ENCODE data around the gene LIN37. TPM values are rescaled to one million over a fixed set of nuclear protein-coding genes. Genes with fewer than 3 reads are reported as not detected.
A peak's percentile ranks its signal among the peaks of the same experiment; 100 is the strongest.

Gene LIN37
- polyA plus RNA-seq = 6.7 to 11.8 TPM (median 9.2 TPM) in 3 replicates
- polyA plus RNA-seq (2011; ENCODE audit: low read depth) = 6.4 TPM
- polyA plus RNA-seq (2011; cell fraction: cytosol; rRNA removed) = 6.7 and 11.7 TPM in 2 replicates
- polyA plus RNA-seq (2011; cell fraction: nucleus; rRNA removed) = 29.9 and 31.0 TPM in 2 replicates
- 14.0 and 15.0 TPM in 2 replicates for polyA plus RNA-seq (2012; ENCODE audit: low replicate concordance)
- 4.1 to 11.4 TPM (median 9.2 TPM) in 3 replicates for polyA minus RNA-seq
- 40.7 TPM for polyA minus RNA-seq (2011; cell fraction: cytosol; rRNA and poly(A)+ RNA removed)
- polyA minus RNA-seq (2011; cell fraction: nucleus; rRNA and poly(A)+ RNA removed) = 7.9 and 8.4 TPM in 2 replicates

GRCh38 chr19:35748106-35749020, at the start of gene LIN37:
Gene LIN37, plus strand, starts transcription at chr19:35748576. Its CDS starts 149 bp downstream, at chr19:35748725.
- no peaks in the 10 kb centered on the region for H3K9me3 ChIP-seq (ENCODE audit: control insufficient read depth, low read depth, low read length)
- H3K4me2 ChIP-seq (ENCODE audit: control insufficient read depth, extremely low read depth, insufficient read depth, low read depth, low read length) = peak within 1 kb of the TSS; percentile 95
- FAIRE-seq (peak; percentile 84), DNase-seq (ENCODE audit: low read depth, low spot score) (peak; percentile 98)
- H3K9me1 ChIP-seq (ENCODE audit: control insufficient read depth, extremely low read depth, insufficient read depth, low read length) = no peaks in the 10 kb centered on the region
- TF ChIP-seq CTCF (optimal IDR thresholded peaks at IDR 0.05 in 1 of 3, IDR thresholded peaks at IDR 0.05 in 1 of 3, conservative IDR thresholded peaks at IDR 0.05 in 1 of 3; ENCODE audit: extremely low read depth in 1 of 3, insufficient read depth in 2 of 3, low read length in 3 of 3) = no peak
- TF ChIP-seq EZH2 (IDR thresholded peaks at IDR 0.05; ENCODE audit: low read length) = no peak
- no peaks in the 10 kb centered on the region for H4K20me1 ChIP-seq (ENCODE audit: control insufficient read depth, extremely low read depth, insufficient read depth, low read length)
- peak within 1 kb of the TSS; percentile 89 to 100 (median 98) for H3K4me3 ChIP-seq (ENCODE audit: control insufficient read depth in 2 of 3, extremely low read depth in 1 of 3, insufficient read depth in 2 of 3, low read depth in 1 of 3, low read length in 3 of 3)
- H3K27ac ChIP-seq (ENCODE audit: control insufficient read depth, insufficient read depth, low read length) = peak within 1 kb of the TSS; percentile 91
- H3K9ac ChIP-seq (ENCODE audit: control insufficient read depth, extremely low read depth, insufficient read depth, low read length) = peak within 1 kb of the TSS; percentile 97
- peaks cover 30% of the 10 kb centered on the region for H3K79me2 ChIP-seq (ENCODE audit: control insufficient read depth, insufficient read depth, low read length)
- H3K4me1 ChIP-seq (ENCODE audit: control insufficient read depth, extremely low read depth, insufficient read depth, low read length) = peaks cover 25% of the 10 kb centered on the region
- no peaks in the 10 kb centered on the region for H3K27me3 ChIP-seq (ENCODE audit: control insufficient read depth, extremely low read depth, insufficient read depth, low read length)
- peaks cover 11 to 14% of the 10 kb centered on the region in 2 experiments for H3K36me3 ChIP-seq (ENCODE audit: control insufficient read depth in 2 of 2, extremely low read depth in 1 of 2, insufficient read depth in 2 of 2, low read length in 2 of 2)
- dilution Hi-C loops (cut with MboI; ENCODE audit: extremely low pct_ligation_motif_present, low sequenced_read_pairs) = no loop called here
- peak within 1 kb of the TSS; percentile 92 for H2AFZ ChIP-seq (ENCODE audit: control insufficient read depth, low read length)

GRCh38 chr19:35702223-35703012, 46.0 kb upstream of the LIN37 start:
- DNase-seq (ENCODE audit: low read depth, low spot score) (peak; percentile 94), FAIRE-seq (peak; percentile 62)
- Histone ChIP-seq H4K20me1 (ENCODE audit: control insufficient read depth, extremely low read depth, insufficient read depth, low read length) (no peaks in the 10 kb centered on the region), H2AFZ (ENCODE audit: control insufficient read depth, low read length) (peak overlapping the region; percentile 98), H3K36me3 (ENCODE audit: control insufficient read depth in 2 of 2, extremely low read depth in 1 of 2, insufficient read depth in 2 of 2, low read length in 2 of 2) (no peaks in the 10 kb centered on the region), H3K4me2 (ENCODE audit: control insufficient read depth, extremely low read depth, insufficient read depth, low read depth, low read length) (peak overlapping the region; percentile 77), H3K9ac (ENCODE audit: control insufficient read depth, extremely low read depth, insufficient read depth, low read length) (peak overlapping the region; percentile 61), H3K27me3 (ENCODE audit: control insufficient read depth, extremely low read depth, insufficient read depth, low read length) (no peaks in the 10 kb centered on the region), H3K4me3 (ENCODE audit: control insufficient read depth in 2 of 3, extremely low read depth in 1 of 3, insufficient read depth in 2 of 3, low read depth in 1 of 3, low read length in 3 of 3) (peak overlapping the region; percentile 56 to 82 (median 60)), H3K9me3 (ENCODE audit: control insufficient read depth, low read depth, low read length) (no peaks in the 10 kb centered on the region), H3K79me2 (ENCODE audit: control insufficient read depth, insufficient read depth, low read length) (no peaks in the 10 kb centered on the region), H3K9me1 (ENCODE audit: control insufficient read depth, extremely low read depth, insufficient read depth, low read length) (no peaks in the 10 kb centered on the region), H3K27ac (ENCODE audit: control insufficient read depth, insufficient read depth, low read length) (no peak overlapping the region), H3K4me1 (ENCODE audit: control insufficient read depth, extremely low read depth, insufficient read depth, low read length) (no peaks in the 10 kb centered on the region)
- dilution Hi-C loops (cut with MboI; ENCODE audit: extremely low pct_ligation_motif_present, low sequenced_read_pairs) = no loop called here
- TF ChIP-seq EZH2 (IDR thresholded peaks at IDR 0.05; ENCODE audit: low read length) (no peak), CTCF (optimal IDR thresholded peaks at IDR 0.05 in 1 of 3, IDR thresholded peaks at IDR 0.05 in 1 of 3, conservative IDR thresholded peaks at IDR 0.05 in 1 of 3; ENCODE audit: extremely low read depth in 1 of 3, insufficient read depth in 2 of 3, low read length in 3 of 3) (no peak)
